ENCODE data around the gene IL36G.

The IL36G gene

DNA sequence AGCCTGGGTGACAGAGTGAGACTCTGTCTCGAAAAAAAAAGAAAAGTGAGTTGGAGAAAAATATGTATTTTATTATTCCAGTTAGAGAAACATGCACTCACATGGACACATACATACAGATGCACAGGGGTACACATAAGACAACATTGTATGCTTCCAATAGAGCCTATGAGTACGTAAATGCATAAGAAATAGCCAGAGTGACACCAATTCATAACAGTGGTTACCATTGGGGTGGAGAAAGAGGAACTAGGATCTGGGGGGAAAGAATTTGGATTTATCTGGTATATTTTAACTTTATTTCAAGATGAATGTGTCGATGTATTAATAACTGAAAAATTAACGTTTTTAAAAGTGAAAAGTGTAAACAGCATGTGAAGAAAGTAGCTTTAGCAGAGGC is 43.5 kb downstream of the IL36G start:
- Histone ChIP-seq H3K27ac (ENCODE audit: low read depth, low read length) (no peak overlapping the region), H3K9me3 (ENCODE audit: insufficient read depth, low read depth, low read length) (peaks cover 2% of the 10 kb centered on the region; the same call in 1 of the 2 replicates), H3K27me3 (ENCODE audit: insufficient read depth, low read length) (no peaks in the 10 kb centered on the region; the same call in 1 of the 2 replicates), H3K4me3 (ENCODE audit: low read length) (no peak overlapping the region), H3K4me1 (ENCODE audit: insufficient read depth, low read length) (no peaks in the 10 kb centered on the region), H3K9ac (ENCODE audit: low read depth, low read length) (no peak overlapping the region), H3K36me3 (ENCODE audit: insufficient read depth, low read length) (no peaks in the 10 kb centered on the region)
- 65% methylated on average over 4 of the region's 4 CpGs for WGBS

DNA sequence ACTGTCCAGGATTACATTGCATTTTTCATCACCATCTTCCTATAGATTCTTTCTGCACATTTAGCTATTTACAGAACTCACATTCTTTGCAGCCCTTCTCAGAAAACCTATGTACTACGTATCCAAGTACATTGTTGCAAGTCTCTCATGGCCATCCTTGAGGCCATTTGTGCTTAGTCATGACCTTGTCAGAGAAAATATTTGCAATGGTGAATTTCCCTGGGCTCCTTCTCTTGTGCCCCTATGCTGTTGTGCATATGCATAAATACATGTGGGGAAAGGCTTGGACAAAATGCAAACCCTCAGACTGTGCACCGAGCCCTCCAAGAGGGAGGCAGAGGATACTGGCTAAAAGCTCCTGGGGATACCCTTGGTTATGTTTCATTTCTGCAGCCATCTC is 47.0 kb downstream of the IL36G start:
- Histone ChIP-seq H3K36me3 (ENCODE audit: insufficient read depth, low read length) (no peaks in the 10 kb centered on the region), H3K4me1 (ENCODE audit: insufficient read depth, low read length) (0 out of 2 replicates have a peak, but pooled peaks cover 5% of the 10 kb centered on the region), H3K27me3 (ENCODE audit: insufficient read depth, low read length) (no peaks in the 10 kb centered on the region; the same call in 1 of the 2 replicates), H3K27ac (ENCODE audit: low read depth, low read length) (no peak overlapping the region), H3K4me3 (ENCODE audit: low read length) (no peak overlapping the region), H3K9me3 (ENCODE audit: insufficient read depth, low read depth, low read length) (no peaks in the 10 kb centered on the region), H3K9ac (ENCODE audit: low read depth, low read length) (no peak overlapping the region)
- WGBS: 93% methylated on average over 2 of the region's 2 CpGs

DNA sequence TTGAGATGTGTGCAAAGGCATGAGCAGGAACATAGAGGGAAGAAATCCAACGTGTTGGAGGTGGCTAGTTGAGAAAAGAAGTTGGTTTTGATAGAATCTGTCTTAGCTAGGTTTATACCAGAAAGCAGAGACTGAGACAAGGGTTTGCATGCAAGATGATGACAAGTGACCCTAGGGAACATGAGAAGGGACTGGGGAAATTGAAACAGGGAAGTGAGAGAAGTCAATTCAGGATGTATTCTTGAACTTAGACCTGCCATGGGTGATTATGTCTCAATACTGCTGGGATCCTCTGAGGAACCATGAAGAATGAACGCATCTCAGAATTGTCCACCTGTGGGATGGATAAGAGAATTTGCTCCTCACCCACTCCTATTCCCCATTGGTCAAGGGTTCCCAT is 47.9 kb downstream of the IL36G start:
- Histone ChIP-seq H3K4me3 (ENCODE audit: low read length) (no peak overlapping the region), H3K9ac (ENCODE audit: low read depth, low read length) (no peak overlapping the region), H3K4me1 (ENCODE audit: insufficient read depth, low read length) (0 out of 2 replicates have a peak, but pooled peaks cover 5% of the 10 kb centered on the region), H3K36me3 (ENCODE audit: insufficient read depth, low read length) (no peaks in the 10 kb centered on the region), H3K27ac (ENCODE audit: low read depth, low read length) (no peak overlapping the region), H3K27me3 (ENCODE audit: insufficient read depth, low read length) (no peaks in the 10 kb centered on the region; the same call in 1 of the 2 replicates), H3K9me3 (ENCODE audit: insufficient read depth, low read depth, low read length) (no peaks in the 10 kb centered on the region)
- 65% methylated on average over 2 of the region's 2 CpGs for WGBS

DNA sequence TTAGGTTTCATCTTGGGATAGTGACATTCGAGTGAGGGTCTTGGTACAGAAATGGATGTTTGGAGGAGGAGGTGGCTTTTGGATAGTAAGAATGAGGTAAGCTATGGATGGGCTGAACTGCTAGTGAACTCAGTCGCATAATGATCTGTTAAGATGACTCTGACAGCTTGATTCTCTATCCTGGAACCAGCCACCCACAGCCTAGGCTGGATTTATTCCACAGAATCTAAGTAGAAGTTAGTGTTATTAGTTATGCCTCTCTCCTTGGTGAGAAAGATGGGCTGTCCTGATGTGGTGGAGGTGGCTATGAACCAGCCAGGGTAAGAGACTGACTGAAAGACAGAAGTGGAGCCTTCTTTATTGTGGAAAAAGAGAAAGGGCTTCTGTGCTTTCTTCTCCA is 49.9 kb downstream of the IL36G start:
- Histone ChIP-seq H3K27me3 (ENCODE audit: insufficient read depth, low read length) (no peaks in the 10 kb centered on the region; the same call in 1 of the 2 replicates), H3K27ac (ENCODE audit: low read depth, low read length) (no peak overlapping the region), H3K4me1 (ENCODE audit: insufficient read depth, low read length) (0 out of 2 replicates have a peak, but pooled peaks cover 5% of the 10 kb centered on the region), H3K36me3 (ENCODE audit: insufficient read depth, low read length) (no peaks in the 10 kb centered on the region), H3K4me3 (ENCODE audit: low read length) (no peak overlapping the region), H3K9ac (ENCODE audit: low read depth, low read length) (no peak overlapping the region), H3K9me3 (ENCODE audit: insufficient read depth, low read depth, low read length) (no peaks in the 10 kb centered on the region)
- 83% methylated on average over 2 of the region's 2 CpGs for WGBS

DNA sequence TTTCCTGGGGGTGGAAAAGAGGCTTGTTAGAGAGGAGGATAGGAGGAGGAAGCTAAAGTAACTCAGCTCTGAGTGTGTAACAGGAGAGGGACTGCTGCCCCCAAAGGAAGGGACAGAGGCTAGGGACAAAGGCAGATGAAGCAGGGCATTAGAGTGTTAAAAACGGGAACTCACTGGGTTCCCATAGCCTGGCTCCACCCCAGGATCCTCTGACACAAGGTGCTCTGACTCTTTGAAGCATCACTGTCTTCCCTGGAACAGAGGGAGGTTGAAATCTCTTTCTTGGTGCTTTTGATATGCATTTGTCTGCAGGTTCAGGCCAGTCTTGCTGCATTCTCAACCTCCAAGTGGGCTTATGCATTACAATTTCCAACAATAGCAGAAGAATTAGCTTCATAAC is 50.3 kb downstream of the IL36G start:
- Histone ChIP-seq H3K9ac (ENCODE audit: low read depth, low read length) (no peak overlapping the region), H3K4me3 (ENCODE audit: low read length) (no peak overlapping the region), H3K4me1 (ENCODE audit: insufficient read depth, low read length) (0 out of 2 replicates have a peak, but pooled peaks cover 5% of the 10 kb centered on the region), H3K27me3 (ENCODE audit: insufficient read depth, low read length) (no peaks in the 10 kb centered on the region), H3K9me3 (ENCODE audit: insufficient read depth, low read depth, low read length) (no peaks in the 10 kb centered on the region), H3K36me3 (ENCODE audit: insufficient read depth, low read length) (no peaks in the 10 kb centered on the region), H3K27ac (ENCODE audit: low read depth, low read length) (no peak overlapping the region)
- WGBS: 13% methylated on average over 1 of the region's 1 CpG

DNA sequence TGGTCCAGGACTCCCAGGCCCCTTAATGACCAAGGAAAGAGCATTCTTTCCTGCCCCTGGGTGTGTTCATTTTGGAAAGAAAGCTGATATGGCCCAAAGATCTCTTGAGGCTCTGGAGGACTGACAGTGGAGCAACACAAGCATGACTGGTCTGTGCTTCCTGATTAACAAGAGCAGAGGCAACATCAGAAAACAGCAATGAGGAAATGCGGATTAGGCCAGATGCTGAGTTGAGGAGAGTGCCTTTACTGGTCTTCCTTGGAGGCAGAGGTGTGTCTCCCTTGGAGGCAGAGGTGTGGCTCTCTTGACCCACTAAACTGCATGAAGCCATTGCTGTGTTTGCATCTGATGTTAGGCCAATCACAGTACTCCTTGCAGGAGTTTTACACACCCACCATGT is 54.9 kb downstream of the IL36G start:
- H3K9ac ChIP-seq (ENCODE audit: low read depth, low read length): no peak overlapping the region
- H3K27ac ChIP-seq (ENCODE audit: low read depth, low read length): no peak overlapping the region
- 94% methylated on average over 1 of the region's 1 CpG for WGBS
- H3K36me3 ChIP-seq (ENCODE audit: insufficient read depth, low read length): no peaks in the 10 kb centered on the region
- no peak overlapping the region for H3K4me3 ChIP-seq (ENCODE audit: low read length)
- H3K27me3 ChIP-seq (ENCODE audit: insufficient read depth, low read length): no peaks in the 10 kb centered on the region
- H3K4me1 ChIP-seq (ENCODE audit: insufficient read depth, low read length): 0 out of 2 replicates have a peak, but pooled peaks cover 4% of the 10 kb centered on the region
- no peaks in the 10 kb centered on the region for H3K9me3 ChIP-seq (ENCODE audit: insufficient read depth, low read depth, low read length)

DNA sequence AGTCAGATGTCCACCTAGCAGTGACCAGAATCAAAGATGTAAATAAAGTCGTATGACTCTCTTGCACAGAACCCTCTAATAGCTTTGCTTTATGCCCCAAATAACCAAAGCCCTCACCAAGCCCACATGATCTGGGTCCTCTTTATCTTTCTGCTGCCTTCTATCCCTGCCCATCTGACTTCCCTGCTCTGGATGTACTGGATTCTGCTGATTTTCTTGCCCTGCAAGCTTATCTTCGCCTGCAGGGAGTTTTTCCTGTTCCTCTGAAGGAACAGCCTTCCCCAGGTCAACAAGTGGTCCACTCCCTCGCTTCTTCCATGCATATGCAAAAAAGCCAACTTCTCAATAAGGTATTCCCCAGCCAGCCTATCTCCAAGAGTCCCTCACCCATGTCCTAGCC is 56.2 kb downstream of the IL36G start:
- no peaks in the 10 kb centered on the region for H3K36me3 ChIP-seq (ENCODE audit: insufficient read depth, low read length)
- no peak overlapping the region for H3K4me3 ChIP-seq (ENCODE audit: low read length)
- 79% methylated on average over 3 of the region's 3 CpGs for WGBS
- H3K9ac ChIP-seq (ENCODE audit: low read depth, low read length): no peak overlapping the region
- H3K27me3 ChIP-seq (ENCODE audit: insufficient read depth, low read length): no peaks in the 10 kb centered on the region
- H3K4me1 ChIP-seq (ENCODE audit: insufficient read depth, low read length): no peaks in the 10 kb centered on the region
- H3K9me3 ChIP-seq (ENCODE audit: insufficient read depth, low read depth, low read length): no peaks in the 10 kb centered on the region
- H3K27ac ChIP-seq (ENCODE audit: low read depth, low read length): no peak overlapping the region

Data from HUES64 (cell line).